Pulmonary artery endothelial cell (primary cell): ENCODE data around the gene ATRN. TPM values are rescaled to one million over a fixed set of nuclear protein-coding genes. Genes with fewer than 3 reads are reported as not detected.

ENCODE experiments used
- DNase-seq: peaks from one replicate; pipeline ENCODE4 v3.0.0-alpha.2; 2011; ENCODE audit warnings: low read depth, low spot score
- total RNA-seq: library from RNA; depleted of rRNA; stranded (reverse); fragments of >200 nt; gene quantifications from 2 replicates; pipeline ENCODE4 v1.2.3, GENCODE V29; 2014

The ATRN gene
- total RNA-seq, 1 donor from 2014 or later = 45.3 TPM

GRCh38 chr20:3621111-3621510 is 150.3 kb downstream of the ATRN start:
- DNase-seq = no peak

GRCh38 chr20:3622406-3622805 is 151.6 kb downstream of the ATRN start:
- DNase-seq = no peak

- DNase-seq = no peak
These were observed 156.7 kb downstream of the ATRN start for GRCh38 chr20:3627476-3627875.

GRCh38 chr20:3628502-3629314 is 157.9 kb downstream of the ATRN start:
- no peak for DNase-seq

GRCh38 chr20:3629893-3630292 is 159.1 kb downstream of the ATRN start:
- no peak for DNase-seq

- DNase-seq = no peak
These were observed 159.6 kb downstream of the ATRN start for GRCh38 chr20:3630429-3630828.

GRCh38 chr20:3631534-3631933 is 160.7 kb downstream of the ATRN start:
- DNase-seq = no peak

- no peak for DNase-seq
These were observed 161.6 kb downstream of the ATRN start for GRCh38 chr20:3632311-3633004.

- no peak for DNase-seq
These were observed 163.2 kb downstream of the ATRN start for GRCh38 chr20:3633913-3634478.

GRCh38 chr20:3635346-3635745 is 164.5 kb downstream of the ATRN start:
- DNase-seq = no peak

GRCh38 chr20:3640259-3640658 is 169.4 kb downstream of the ATRN start:
- DNase-seq = no peak

GRCh38 chr20:3645309-3646066 is 174.7 kb downstream of the ATRN start:
- DNase-seq = no peak

GRCh38 chr20:3646067-3646440 is 175.2 kb downstream of the ATRN start:
- no peak for DNase-seq

GRCh38 chr20:3646651-3647050 is 175.8 kb downstream of the ATRN start:
- no peak for DNase-seq

GRCh38 chr20:3647473-3647872 is 176.7 kb downstream of the ATRN start:
- no peak for DNase-seq

- no peak for DNase-seq
These were observed 178.1 kb downstream of the ATRN start for GRCh38 chr20:3648951-3649350.

GRCh38 chr20:3651204-3651962 is 180.6 kb downstream of the ATRN start:
- no peak for DNase-seq

- no peak for DNase-seq
These were observed 181.4 kb downstream of the ATRN start for GRCh38 chr20:3652221-3652620.

- DNase-seq = no peak
These were observed 182.1 kb downstream of the ATRN start for GRCh38 chr20:3652676-3653596.

- no peak for DNase-seq
These were observed 183.1 kb downstream of the ATRN start for GRCh38 chr20:3653921-3654320.
